H1 (cell line): ENCODE results near the gene GJB3.

Source experiments
- BRCA1 ChIP-seq: IDR thresholded peaks from 2 replicates; pipeline ENCODE4 v1.6.1; 2012; ENCODE audit warnings: low read depth, low read length, improper control_type of control experiment
- CHD2 ChIP-seq: IDR thresholded peaks from 2 replicates; pipeline ENCODE4 v1.6.1; 2012; ENCODE audit warnings: low read length, improper control_type of control experiment
- CTCF ChIP-seq, 3 experiments: IDR thresholded peaks; 1 replicate in 2 of 3; 2 replicates in 1 of 3; pipeline versions ENCODE4 v1.5.1 to v1.6.1; 2011; ENCODE audit warnings: low read length in 3 of 3, mild to moderate bottlenecking in 3 of 3, inconsistent platforms in 2 of 3, low read depth in 1 of 3, moderate library complexity in 1 of 3; ENCODE audit not compliant: insufficient read depth in 1 of 3; ENCODE audit errors: control extremely low read depth in 1 of 3
- EZH2 ChIP-seq: fragments of 200-600 bp; sonication (generic); IDR thresholded peaks from 2 replicates; pipeline ENCODE4 v1.7.1; 2012; ENCODE audit warnings: low read depth, mild to moderate bottlenecking, moderate library complexity, low read length, inconsistent platforms; ENCODE audit not compliant: severe bottlenecking
- MAFK ChIP-seq: IDR thresholded peaks from 2 replicates; pipeline ENCODE4 v1.6.1; 2012; ENCODE audit warnings: low read depth, mild to moderate bottlenecking, improper control_type of control experiment, low read length
- NANOG ChIP-seq: IDR thresholded peaks from 2 replicates; pipeline ENCODE4 v1.6.1; 2011; ENCODE audit warnings: low read length, low read depth, mild to moderate bottlenecking, inconsistent platforms; ENCODE audit not compliant: insufficient read depth, poor library complexity, severe bottlenecking
- POLR2AphosphoS5 ChIP-seq: IDR thresholded peaks from 2 replicates; pipeline ENCODE4 v1.6.1; 2011; ENCODE audit warnings: low read depth, low read length
- RAD21 ChIP-seq, 2 experiments: IDR thresholded peaks in 1 of 2; conservative IDR thresholded peaks in 1 of 2; 2 replicates each; pipeline ENCODE4 v1.6.1; 2011; ENCODE audit warnings: low read depth in 2 of 2, low read length in 2 of 2, improper control_type of control experiment in 1 of 2, inconsistent platforms in 1 of 2, mild to moderate bottlenecking in 1 of 2, moderate library complexity in 1 of 2
- RNF2 ChIP-seq: fragments of 200-900, 300-1000 bp; sonication (generic); IDR thresholded peaks from 2 replicates; pipeline ENCODE4 v1.7.1; 2016; ENCODE audit warnings: borderline replicate concordance, low read depth, mild to moderate bottlenecking, antibody characterized with exemption, low read length; ENCODE audit not compliant: poor library complexity, severe bottlenecking; ENCODE audit errors: missing control alignments
- SP4 ChIP-seq: IDR thresholded peaks from 2 replicates; pipeline ENCODE4 v1.6.1; 2012; ENCODE audit warnings: low read length, inconsistent platforms
- TAF1 ChIP-seq: IDR thresholded peaks from 2 replicates; pipeline ENCODE4 v1.6.1; 2011; ENCODE audit warnings: mild to moderate bottlenecking, low read depth, low read length
- USF2 ChIP-seq: IDR thresholded peaks from 2 replicates; pipeline ENCODE4 v1.6.1; 2011; ENCODE audit warnings: low read length, improper control_type of control experiment
- YY1 ChIP-seq: IDR thresholded peaks from 2 replicates; pipeline ENCODE4 v1.6.1; 2011; ENCODE audit warnings: low read depth, mild to moderate bottlenecking, low read length

GRCh38 chr1:34761776-34762307 lies 19.2 kb upstream of the GJB3 start:
- no peak for TF ChIP-seq CTCF (IDR thresholded peaks at IDR 0.05; ENCODE audit: control extremely low read depth in 1 of 3, insufficient read depth in 1 of 3, low read depth in 1 of 3, low read length in 3 of 3)
- no peak for TF ChIP-seq USF2
- TF ChIP-seq MAFK = no peak
- TF ChIP-seq BRCA1 = no peak
- no peak for TF ChIP-seq TAF1
- TF ChIP-seq YY1 = no peak
- no peak for TF ChIP-seq NANOG
- TF ChIP-seq EZH2 = no peak
- no peak for TF ChIP-seq RNF2
- TF ChIP-seq RAD21 (IDR thresholded peaks at IDR 0.05 in 1 of 2, conservative IDR thresholded peaks at IDR 0.05 in 1 of 2; ENCODE audit: low read depth in 2 of 2, low read length in 2 of 2) = no peak
- TF ChIP-seq CHD2 = no peak
- TF ChIP-seq POLR2AphosphoS5 = no peak
- TF ChIP-seq SP4 = no peak
